Panc1 (cell line): ENCODE results near the gene RPGRIP1.
A peak's percentile ranks its signal among the peaks of the same experiment; 100 is the strongest.

Experiments
- POLR2AphosphoS5 ChIP-seq: IDR thresholded peaks from 2 replicates; pipeline ENCODE4 v1.6.1; 2012; ENCODE audit warnings: mild to moderate bottlenecking, low read depth, low read length, moderate library complexity
- TF ChIP-seq, protein P1 (sequence below), 2 experiments: IDR thresholded peaks; 2 replicates each; pipeline ENCODE4 v1.6.1; 2011 to 2012; ENCODE audit warnings: low read depth in 2 of 2, control low read depth in 1 of 2, low read length in 1 of 2, mild to moderate bottlenecking in 1 of 2, moderate library complexity in 1 of 2; ENCODE audit not compliant: insufficient read depth in 1 of 2
- TF ChIP-seq, protein P2 (sequence below): fragments of 450-650 bp; IDR thresholded peaks from 2 replicates; pipeline ENCODE4 v1.5.1; 2017; ENCODE audit warnings: mild to moderate bottlenecking

DNA sequence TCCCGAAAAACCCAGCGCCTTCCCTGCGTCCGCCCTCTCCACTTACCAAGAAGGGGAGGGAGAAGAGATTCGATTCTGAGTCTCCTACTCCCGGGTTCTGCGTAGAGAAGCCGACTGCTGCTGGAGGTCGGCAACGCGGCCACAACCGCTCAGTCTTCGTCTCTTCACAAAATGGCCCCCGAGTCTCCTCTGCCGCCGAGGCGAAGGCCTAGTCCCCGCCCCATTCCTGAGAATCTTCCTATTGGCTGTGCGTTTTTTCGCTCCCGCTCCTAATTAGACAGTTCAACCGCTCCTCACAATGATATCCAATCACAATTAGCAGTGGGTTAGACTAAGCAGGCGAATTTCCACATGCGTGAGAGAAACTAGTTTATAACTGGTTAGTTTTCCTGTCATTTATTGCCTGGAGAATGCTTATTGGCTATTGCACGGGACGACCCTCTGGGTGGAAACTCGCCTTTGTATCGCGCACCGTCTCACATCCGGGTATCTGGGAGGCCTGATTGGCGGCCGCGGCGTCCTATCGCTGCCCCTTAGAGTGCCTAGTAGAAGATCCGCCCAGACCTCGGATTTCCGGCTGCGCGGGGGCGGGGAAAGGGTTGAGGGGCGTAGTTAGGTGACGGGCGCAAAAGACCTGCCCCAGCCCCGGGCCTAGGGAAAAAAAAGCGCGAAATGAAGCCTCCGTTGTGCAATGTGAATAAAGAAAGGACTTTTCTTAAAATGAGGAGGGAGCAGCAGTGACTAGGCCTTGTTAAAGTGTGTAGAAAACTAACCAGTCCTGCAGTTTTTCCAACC lies 10.4 kb upstream of the RPGRIP1 start, which contains the start of gene HNRNPC:
- TF ChIP-seq, protein P1, sequence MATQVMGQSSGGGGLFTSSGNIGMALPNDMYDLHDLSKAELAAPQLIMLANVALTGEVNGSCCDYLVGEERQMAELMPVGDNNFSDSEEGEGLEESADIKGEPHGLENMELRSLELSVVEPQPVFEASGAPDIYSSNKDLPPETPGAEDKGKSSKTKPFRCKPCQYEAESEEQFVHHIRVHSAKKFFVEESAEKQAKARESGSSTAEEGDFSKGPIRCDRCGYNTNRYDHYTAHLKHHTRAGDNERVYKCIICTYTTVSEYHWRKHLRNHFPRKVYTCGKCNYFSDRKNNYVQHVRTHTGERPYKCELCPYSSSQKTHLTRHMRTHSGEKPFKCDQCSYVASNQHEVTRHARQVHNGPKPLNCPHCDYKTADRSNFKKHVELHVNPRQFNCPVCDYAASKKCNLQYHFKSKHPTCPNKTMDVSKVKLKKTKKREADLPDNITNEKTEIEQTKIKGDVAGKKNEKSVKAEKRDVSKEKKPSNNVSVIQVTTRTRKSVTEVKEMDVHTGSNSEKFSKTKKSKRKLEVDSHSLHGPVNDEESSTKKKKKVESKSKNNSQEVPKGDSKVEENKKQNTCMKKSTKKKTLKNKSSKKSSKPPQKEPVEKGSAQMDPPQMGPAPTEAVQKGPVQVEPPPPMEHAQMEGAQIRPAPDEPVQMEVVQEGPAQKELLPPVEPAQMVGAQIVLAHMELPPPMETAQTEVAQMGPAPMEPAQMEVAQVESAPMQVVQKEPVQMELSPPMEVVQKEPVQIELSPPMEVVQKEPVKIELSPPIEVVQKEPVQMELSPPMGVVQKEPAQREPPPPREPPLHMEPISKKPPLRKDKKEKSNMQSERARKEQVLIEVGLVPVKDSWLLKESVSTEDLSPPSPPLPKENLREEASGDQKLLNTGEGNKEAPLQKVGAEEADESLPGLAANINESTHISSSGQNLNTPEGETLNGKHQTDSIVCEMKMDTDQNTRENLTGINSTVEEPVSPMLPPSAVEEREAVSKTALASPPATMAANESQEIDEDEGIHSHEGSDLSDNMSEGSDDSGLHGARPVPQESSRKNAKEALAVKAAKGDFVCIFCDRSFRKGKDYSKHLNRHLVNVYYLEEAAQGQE (IDR thresholded peaks at IDR 0.05; ENCODE audit: insufficient read depth in 1 of 2, low read depth in 2 of 2, low read length in 1 of 2), result no peak
- TF ChIP-seq, protein P2, sequence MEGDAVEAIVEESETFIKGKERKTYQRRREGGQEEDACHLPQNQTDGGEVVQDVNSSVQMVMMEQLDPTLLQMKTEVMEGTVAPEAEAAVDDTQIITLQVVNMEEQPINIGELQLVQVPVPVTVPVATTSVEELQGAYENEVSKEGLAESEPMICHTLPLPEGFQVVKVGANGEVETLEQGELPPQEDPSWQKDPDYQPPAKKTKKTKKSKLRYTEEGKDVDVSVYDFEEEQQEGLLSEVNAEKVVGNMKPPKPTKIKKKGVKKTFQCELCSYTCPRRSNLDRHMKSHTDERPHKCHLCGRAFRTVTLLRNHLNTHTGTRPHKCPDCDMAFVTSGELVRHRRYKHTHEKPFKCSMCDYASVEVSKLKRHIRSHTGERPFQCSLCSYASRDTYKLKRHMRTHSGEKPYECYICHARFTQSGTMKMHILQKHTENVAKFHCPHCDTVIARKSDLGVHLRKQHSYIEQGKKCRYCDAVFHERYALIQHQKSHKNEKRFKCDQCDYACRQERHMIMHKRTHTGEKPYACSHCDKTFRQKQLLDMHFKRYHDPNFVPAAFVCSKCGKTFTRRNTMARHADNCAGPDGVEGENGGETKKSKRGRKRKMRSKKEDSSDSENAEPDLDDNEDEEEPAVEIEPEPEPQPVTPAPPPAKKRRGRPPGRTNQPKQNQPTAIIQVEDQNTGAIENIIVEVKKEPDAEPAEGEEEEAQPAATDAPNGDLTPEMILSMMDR, result no peak
- TF ChIP-seq POLR2AphosphoS5, result peak; percentile 95
